Trophoblast cell (in vitro differentiated cells and primary cell): Measurements from ENCODE around the gene PAIP1.
"Not testable (repeated sequence)": the region's sequence is repeated elsewhere in the genome, so short reads cannot be mapped to it uniquely, and the experiment has no call there.

Experiments
- DNase-seq, 2 donors: peaks; one replicate each; pipeline ENCODE4 v3.0.0-alpha.2; 2016
- H2AFZ ChIP-seq: 2 replicates; pipeline ENCODE4 v1.6.1; 2013; ENCODE audit warnings: low read length, moderate library complexity, mild to moderate bottlenecking; ENCODE audit not compliant: insufficient read depth, poor library complexity
- H2AK5ac ChIP-seq: 2 replicates; pipeline ENCODE4 v1.6.1; 2013; ENCODE audit warnings: mild to moderate bottlenecking, low read length
- H2BK120ac ChIP-seq: 2 replicates; pipeline ENCODE4 v1.6.1; 2013; ENCODE audit warnings: low read length, mild to moderate bottlenecking, moderate library complexity; ENCODE audit not compliant: insufficient read depth, poor library complexity
- H2BK12ac ChIP-seq: 2 replicates; pipeline ENCODE4 v1.6.1; 2013; ENCODE audit warnings: mild to moderate bottlenecking, low read length, moderate library complexity
- H2BK5ac ChIP-seq: 2 replicates; pipeline ENCODE4 v1.6.1; 2013; ENCODE audit warnings: low read length, low read depth, moderate library complexity, mild to moderate bottlenecking; ENCODE audit not compliant: poor library complexity
- H3K14ac ChIP-seq: 2 replicates; pipeline ENCODE4 v1.6.1; 2013; ENCODE audit warnings: mild to moderate bottlenecking, low read length
- H3K18ac ChIP-seq: 2 replicates; pipeline ENCODE4 v1.6.1; 2013; ENCODE audit warnings: mild to moderate bottlenecking, low read length
- H3K23ac ChIP-seq: 2 replicates; pipeline ENCODE4 v1.6.1; 2013; ENCODE audit warnings: low read length
- H3K27ac ChIP-seq: 2 replicates; pipeline ENCODE4 v1.5.1; 2013; ENCODE audit warnings: low read depth, mild to moderate bottlenecking, inconsistent platforms, low read length, moderate library complexity
- H3K27me3 ChIP-seq: 2 replicates; pipeline ENCODE4 v1.6.1; 2013; ENCODE audit warnings: inconsistent platforms, mild to moderate bottlenecking, low read length, moderate library complexity; ENCODE audit not compliant: insufficient read depth
- H3K36me3 ChIP-seq, 2 experiments: 1 replicate in 1 of 2; 2 replicates in 1 of 2; pipeline ENCODE4 v1.6.1; 2013; ENCODE audit warnings: low read length in 2 of 2, mild to moderate bottlenecking in 2 of 2, moderate library complexity in 1 of 2; ENCODE audit not compliant: insufficient read depth in 2 of 2, control insufficient read depth in 1 of 2
- H3K4ac ChIP-seq: 2 replicates; pipeline ENCODE4 v1.6.1; 2013; ENCODE audit warnings: low read depth, mild to moderate bottlenecking, low read length, moderate library complexity
- H3K4me1 ChIP-seq, 2 experiments: 1 replicate in 1 of 2; 2 replicates in 1 of 2; pipeline ENCODE4 v1.6.1; 2013; ENCODE audit warnings: low read length in 2 of 2, mild to moderate bottlenecking in 2 of 2, moderate library complexity in 1 of 2; ENCODE audit not compliant: insufficient read depth in 2 of 2, control insufficient read depth in 1 of 2
- H3K4me2 ChIP-seq: 2 replicates; pipeline ENCODE4 v1.6.1; 2013; ENCODE audit warnings: inconsistent platforms, mild to moderate bottlenecking, low read length, moderate library complexity
- H3K4me3 ChIP-seq: 2 replicates; pipeline ENCODE4 v1.5.1; 2013; ENCODE audit warnings: mild to moderate bottlenecking, low read depth, low read length, inconsistent platforms
- H3K79me1 ChIP-seq: one replicate; pipeline ENCODE4 v1.6.1; 2013; ENCODE audit warnings: low read length
- H3K79me2 ChIP-seq: 2 replicates; pipeline ENCODE4 v1.6.1; 2013; ENCODE audit warnings: low read length, mild to moderate bottlenecking; ENCODE audit not compliant: control insufficient read depth, insufficient read depth, poor library complexity
- H3K9ac ChIP-seq: 2 replicates; pipeline ENCODE4 v1.6.1; 2013; ENCODE audit warnings: mild to moderate bottlenecking, low read length
- H3K9me3 ChIP-seq: 2 replicates; pipeline ENCODE4 v1.6.1; 2013; ENCODE audit warnings: low read depth, mild to moderate bottlenecking, control low read depth, inconsistent platforms, low read length; ENCODE audit not compliant: insufficient read depth
- H4K12ac ChIP-seq: 2 replicates; pipeline ENCODE4 v1.6.1; 2013; ENCODE audit warnings: low read depth, mild to moderate bottlenecking, low read length, moderate library complexity
- H4K8ac ChIP-seq: 2 replicates; pipeline ENCODE4 v1.6.1; 2013; ENCODE audit warnings: low read depth, mild to moderate bottlenecking, low read length, moderate library complexity
- H4K91ac ChIP-seq: one replicate; pipeline ENCODE4 v1.6.1; 2013; ENCODE audit warnings: low read depth, mild to moderate bottlenecking, low read length, moderate library complexity
- WGBS: extraction: QIAGEN DNeasy Blood & Tissue Kit; methylation state at CpG from one replicate; pipeline ENCODE4 v1.1.7; 2013; ENCODE audit warnings: missing lambda C conversion rate; ENCODE audit not compliant: insufficient read length, insufficient coverage; ENCODE audit errors: extremely low coverage; 5-methylcytosine and 5-hydroxymethylcytosine counted together

The PAIP1 gene

DNA sequence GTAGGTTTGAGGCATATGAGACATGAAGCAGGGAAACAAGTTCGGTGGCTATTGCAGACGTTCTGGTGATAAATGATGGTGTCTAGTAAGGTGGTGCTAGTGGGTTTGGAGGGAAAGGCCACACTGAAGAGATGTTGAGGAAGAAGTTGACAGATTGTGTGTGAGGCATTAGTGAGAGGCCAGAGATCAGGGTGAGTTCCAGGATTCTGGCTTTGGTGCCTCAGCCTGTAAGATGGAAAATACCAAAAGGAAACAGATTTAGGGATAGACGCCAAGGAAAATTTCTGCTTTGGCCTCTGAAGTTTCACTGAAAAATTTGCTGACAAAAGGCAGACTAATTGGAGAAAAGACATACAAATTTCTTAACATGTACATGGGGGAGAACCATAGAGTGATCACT is 6.4 kb upstream of the PAIP1 start:
- Histone ChIP-seq H4K12ac (no peak overlapping the region), H4K8ac (no peak overlapping the region), H2AFZ (no peak overlapping the region), H3K18ac (no peak overlapping the region), H3K79me1 (no peaks in the 10 kb centered on the region), H2AK5ac (no peak overlapping the region), H4K91ac (no peak overlapping the region), H3K27ac (no peak overlapping the region), H3K14ac (no peak overlapping the region), H3K4me2 (no peak overlapping the region), H3K36me3 (no peaks in the 10 kb centered on the region), H3K4ac (no peak overlapping the region), H3K27me3 (no peaks in the 10 kb centered on the region), H3K79me2 (no peaks in the 10 kb centered on the region), H2BK5ac (no peak overlapping the region), H2BK120ac (no peak overlapping the region), H3K9me3 (no peaks in the 10 kb centered on the region), H2BK12ac (no peak overlapping the region), H3K9ac (no peak overlapping the region), H3K4me1 (peaks cover 2 to 3% of the 10 kb centered on the region in 2 experiments), H3K23ac (no peak overlapping the region), H3K4me3 (no peak overlapping the region)
- no CpG with 5 or more reads among the region's 3 CpGs for WGBS
- DNase-seq, result no peak

GRCh38 chr5:43561356-43561755 is 4.5 kb upstream of the PAIP1 start:
- Histone ChIP-seq H3K23ac (no peak overlapping the region), H3K4ac (no peak overlapping the region), H3K18ac (no peak overlapping the region), H3K9me3 (no peaks in the 10 kb centered on the region), H2AK5ac (no peak overlapping the region), H3K27ac (no peak overlapping the region), H3K79me2 (peaks cover 5% of the 10 kb centered on the region), H4K12ac (no peak overlapping the region), H3K4me1 (peaks cover 3 to 4% of the 10 kb centered on the region in 2 experiments), H3K4me3 (no peak overlapping the region), H2BK120ac (no peak overlapping the region), H3K27me3 (no peaks in the 10 kb centered on the region), H3K14ac (no peak overlapping the region), H3K79me1 (peaks cover 6% of the 10 kb centered on the region), H2BK5ac (no peak overlapping the region), H3K9ac (no peak overlapping the region), H2BK12ac (no peak overlapping the region), H2AFZ (no peak overlapping the region), H3K36me3 (no peaks in the 10 kb centered on the region), H4K8ac (no peak overlapping the region), H4K91ac (no peak overlapping the region), H3K4me2 (no peak overlapping the region)
- DNase-seq, result no peak

GRCh38 chr5:43560128-43560527 is 3.3 kb upstream of the PAIP1 start:
- Histone ChIP-seq H3K4me3 (no peak overlapping the region), H3K23ac (no peak overlapping the region), H2AFZ (no peak overlapping the region), H4K91ac (no peak overlapping the region), H2BK12ac (no peak overlapping the region), H3K14ac (no peak overlapping the region), H3K4me2 (no peak overlapping the region), H3K79me2 (peaks cover 9% of the 10 kb centered on the region), H3K18ac (no peak overlapping the region), H2AK5ac (no peak overlapping the region), H3K9me3 (no peaks in the 10 kb centered on the region), H3K4ac (no peak overlapping the region), H3K36me3 (no peaks in the 10 kb centered on the region), H3K4me1 (peaks cover 3 to 4% of the 10 kb centered on the region in 2 experiments), H3K9ac (no peak overlapping the region), H2BK120ac (no peak overlapping the region), H3K79me1 (peaks cover 11% of the 10 kb centered on the region), H4K12ac (no peak overlapping the region), H3K27me3 (no peaks in the 10 kb centered on the region), H4K8ac (no peak overlapping the region), H2BK5ac (no peak overlapping the region), H3K27ac (no peak overlapping the region)
- no peak for DNase-seq
- WGBS, result no CpG with 5 or more reads among the region's 2 CpGs

DNA sequence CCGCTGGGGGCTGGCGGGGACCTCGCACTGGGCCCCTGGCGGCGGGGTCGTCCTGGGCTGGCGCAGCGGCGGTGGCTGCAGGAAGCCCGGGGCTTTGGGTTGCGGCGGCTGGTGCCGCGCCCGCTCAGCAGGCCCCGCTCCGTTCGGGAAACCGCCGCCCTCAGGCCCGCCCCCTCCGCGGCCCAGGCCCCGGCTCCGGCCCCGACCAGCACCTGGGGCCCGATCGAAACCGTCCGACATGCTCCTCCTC is 345 bp downstream of the PAIP1 start:
- H3K36me3 ChIP-seq, H3K4me1 ChIP-seq, DNase-seq, H3K9me3 ChIP-seq, H2BK12ac ChIP-seq, H3K23ac ChIP-seq, H3K27me3 ChIP-seq: not testable (repeated sequence)
- peak overlapping the region; percentile 98 for H2BK5ac ChIP-seq
- peaks cover 12% of the 10 kb centered on the region for H3K79me2 ChIP-seq
- H3K9ac ChIP-seq, result peak overlapping the region; percentile 100
- H3K27ac ChIP-seq, result peak overlapping the region; percentile 97
- H3K4me2 ChIP-seq, result peak overlapping the region; percentile 89
- H3K4me3 ChIP-seq, result peak overlapping the region; percentile 100
- H4K91ac ChIP-seq, result peak overlapping the region; percentile 99
- H2AK5ac ChIP-seq, result peak overlapping the region; percentile 100
- H3K18ac ChIP-seq, result peak overlapping the region; percentile 100
- H4K8ac ChIP-seq, result peak overlapping the region; percentile 100
- H3K79me1 ChIP-seq, result peaks cover 11% of the 10 kb centered on the region
- peak overlapping the region; percentile 100 for H3K14ac ChIP-seq
- H2BK120ac ChIP-seq, result peak overlapping the region; percentile 99
- WGBS, result no CpG with 5 or more reads among the region's 30 CpGs
- H2AFZ ChIP-seq, result peak overlapping the region; percentile 100
- peak overlapping the region; percentile 99 for H4K12ac ChIP-seq
- peak overlapping the region; percentile 100 for H3K4ac ChIP-seq
